GM18520 (cell line): ENCODE measurements around the gene AP2S1.
"Not testable (repeated sequence)": the region's sequence is repeated elsewhere in the genome, so short reads cannot be mapped to it uniquely, and the experiment has no call there.

Source experiments
- ATAC-seq: cut with Tn5 transposase; IDR thresholded peaks from one replicate; pipeline ENCODE4 v1.9.1; 2021; ENCODE audit not compliant: unreplicated experiment

Gene AP2S1

GRCh38 chr19:46868025-46868802 is 17.6 kb upstream of the AP2S1 start:
- no peak for ATAC-seq

GRCh38 chr19:46867170-46867569 is 16.5 kb upstream of the AP2S1 start:
- ATAC-seq, result no peak

- no peak for ATAC-seq
Observed at GRCh38 chr19:46866407-46867136, 15.9 kb upstream of the AP2S1 start.

- ATAC-seq, result no peak
Observed at GRCh38 chr19:46863818-46864629, 13.4 kb upstream of the AP2S1 start.

GRCh38 chr19:46862974-46863632 is 12.5 kb upstream of the AP2S1 start:
- ATAC-seq, result no peak

- no peak for ATAC-seq
Observed at GRCh38 chr19:46862503-46862834, 11.8 kb upstream of the AP2S1 start.

DNA sequence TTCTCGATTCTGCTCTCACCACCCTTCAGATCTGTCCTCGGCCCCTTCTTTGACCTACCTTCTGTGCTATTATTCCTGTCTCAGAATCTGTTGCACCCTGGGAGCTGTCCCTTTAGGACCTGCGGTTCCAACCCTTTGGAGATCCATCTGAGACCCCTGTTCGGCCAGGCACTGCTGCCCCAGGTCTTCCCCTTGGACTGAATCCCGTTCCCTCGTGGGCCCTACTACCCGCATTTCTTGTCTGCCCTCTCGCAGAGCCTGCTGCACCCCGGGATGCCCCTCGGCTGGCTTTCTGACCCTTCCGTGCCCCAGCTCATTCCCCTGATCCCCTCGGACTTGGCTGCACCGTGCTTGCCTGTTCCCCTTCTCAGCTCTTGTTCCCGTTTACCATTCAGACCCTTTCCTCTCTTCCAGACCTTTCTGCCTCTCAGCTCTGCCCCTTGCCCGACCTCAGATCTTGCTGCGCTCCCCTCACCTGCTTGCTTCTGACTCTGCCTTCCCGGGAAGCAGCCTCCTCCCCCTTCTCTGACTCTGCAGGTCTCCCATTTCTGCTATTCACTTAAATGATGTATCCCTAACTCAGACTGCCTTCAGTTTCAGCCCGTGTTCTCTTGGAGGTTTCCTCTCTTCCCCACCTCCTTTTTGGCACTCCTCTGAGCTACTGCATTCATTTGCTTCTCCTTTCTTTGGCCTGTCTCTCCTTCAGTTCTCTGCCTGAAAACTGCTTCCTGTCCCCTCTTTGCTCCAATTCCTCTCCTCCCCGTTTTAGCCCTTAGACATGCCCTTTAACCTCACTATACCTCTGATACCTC is 11.3 kb upstream of the AP2S1 start:
- ATAC-seq, result no peak

DNA sequence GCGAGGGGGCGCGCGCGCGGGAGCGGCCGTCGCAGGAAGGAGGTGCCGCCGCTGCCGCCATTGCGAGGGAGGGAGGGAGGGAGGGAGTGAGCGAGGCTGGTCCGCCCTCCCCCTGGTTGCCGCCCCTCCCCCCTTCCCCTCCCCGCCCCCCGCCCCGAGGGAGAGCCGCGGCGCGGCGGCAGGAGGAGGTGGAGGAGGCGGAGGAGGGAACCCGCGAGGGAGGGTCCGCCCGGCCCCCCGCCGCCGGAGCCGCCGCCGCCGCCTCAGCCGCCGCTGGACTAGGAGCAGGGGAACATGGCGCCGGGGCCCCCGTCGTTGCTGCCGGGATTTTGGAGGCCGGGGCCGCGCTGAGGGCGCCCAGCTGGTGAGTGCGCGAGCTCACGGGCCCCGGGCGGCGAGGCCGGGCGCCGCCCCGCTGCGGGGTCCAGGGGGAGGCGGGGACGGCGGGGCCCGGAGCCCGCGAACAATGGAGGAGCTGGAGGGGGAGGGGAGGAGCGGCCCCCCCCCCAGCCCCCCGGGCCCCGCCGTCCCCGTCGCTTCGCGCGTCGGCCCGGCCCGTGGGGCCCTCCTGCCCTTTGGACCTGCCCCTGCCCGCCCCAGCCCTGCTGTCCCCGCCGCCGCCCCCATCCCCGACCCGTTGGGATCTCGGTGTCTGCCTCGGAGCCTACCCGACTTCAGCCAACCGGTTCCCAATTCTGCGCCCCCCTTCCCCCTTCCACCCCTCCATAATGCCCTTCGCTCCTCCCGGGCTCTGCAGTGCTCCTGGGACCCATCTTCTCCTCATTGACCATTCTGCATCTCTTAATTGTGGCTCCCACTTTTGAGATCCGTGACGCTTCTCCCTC is 10.4 kb upstream of the AP2S1 start, which contains the start of gene ARHGAP35:
Gene ARHGAP35 (plus strand): TSS at position 152 of the 845 bp plus-strand sequence. CDS start 57,679 bp downstream, outside the sequence.
- ATAC-seq, result no peak

DNA sequence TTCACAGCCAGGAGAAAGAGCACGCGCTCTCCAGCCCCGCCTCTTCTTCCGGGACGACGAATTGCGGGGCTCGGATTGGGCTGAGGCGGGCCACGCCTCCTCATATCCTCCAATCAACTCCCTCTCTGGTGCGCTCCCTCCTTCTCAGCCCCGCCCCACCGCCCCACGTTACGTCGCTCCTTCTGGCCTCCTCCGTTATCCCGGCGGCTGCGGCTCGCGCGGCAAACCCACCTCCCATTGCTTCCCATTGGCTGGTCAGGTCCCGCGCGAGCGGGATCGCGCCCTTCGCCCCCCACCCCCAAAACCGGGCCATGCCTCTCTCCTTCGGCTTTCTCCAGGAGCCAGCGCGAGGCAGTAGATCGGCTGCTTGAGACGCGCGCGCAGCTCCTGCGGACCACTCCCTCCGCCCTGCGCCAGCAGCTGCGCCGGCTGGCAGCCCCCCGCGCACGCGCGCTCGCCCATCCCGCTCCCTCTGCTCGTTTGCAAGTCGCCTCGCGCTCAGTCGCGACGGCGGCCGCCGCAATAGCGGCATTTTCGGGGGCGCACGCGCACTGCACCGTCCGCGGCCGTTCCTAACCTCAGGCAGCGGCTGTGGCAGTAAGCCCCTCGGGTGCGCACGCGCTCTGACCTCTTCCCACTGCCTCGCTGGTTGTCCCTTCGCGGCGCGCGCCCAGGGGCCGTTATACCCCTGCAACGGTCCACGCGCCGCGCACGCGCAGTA is 9.6 kb upstream of the AP2S1 start:
- peak; percentile 51 for ATAC-seq

DNA sequence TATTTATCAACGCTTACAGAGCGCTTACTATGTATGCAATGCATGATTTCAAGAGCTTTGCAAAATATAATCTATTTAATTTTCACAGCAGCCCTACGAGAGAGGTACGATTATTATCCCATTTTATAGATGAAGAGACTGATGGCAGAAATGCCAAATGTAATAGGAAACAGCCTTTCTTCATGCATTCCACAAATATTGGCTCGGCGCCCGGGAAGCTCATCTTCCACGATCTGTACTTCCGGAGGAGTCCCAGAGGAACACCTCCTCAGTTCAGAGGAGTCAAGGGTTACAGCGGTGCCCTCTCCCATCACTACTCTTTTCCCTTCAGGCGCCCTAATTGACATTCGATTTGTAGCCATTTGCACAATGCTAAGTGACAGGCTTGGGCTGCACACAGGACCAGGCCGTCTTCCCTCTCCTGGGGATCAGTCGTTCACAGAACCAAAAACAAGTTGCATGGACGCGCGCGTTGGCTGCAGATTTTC is 9.0 kb upstream of the AP2S1 start:
- ATAC-seq, result no peak

DNA sequence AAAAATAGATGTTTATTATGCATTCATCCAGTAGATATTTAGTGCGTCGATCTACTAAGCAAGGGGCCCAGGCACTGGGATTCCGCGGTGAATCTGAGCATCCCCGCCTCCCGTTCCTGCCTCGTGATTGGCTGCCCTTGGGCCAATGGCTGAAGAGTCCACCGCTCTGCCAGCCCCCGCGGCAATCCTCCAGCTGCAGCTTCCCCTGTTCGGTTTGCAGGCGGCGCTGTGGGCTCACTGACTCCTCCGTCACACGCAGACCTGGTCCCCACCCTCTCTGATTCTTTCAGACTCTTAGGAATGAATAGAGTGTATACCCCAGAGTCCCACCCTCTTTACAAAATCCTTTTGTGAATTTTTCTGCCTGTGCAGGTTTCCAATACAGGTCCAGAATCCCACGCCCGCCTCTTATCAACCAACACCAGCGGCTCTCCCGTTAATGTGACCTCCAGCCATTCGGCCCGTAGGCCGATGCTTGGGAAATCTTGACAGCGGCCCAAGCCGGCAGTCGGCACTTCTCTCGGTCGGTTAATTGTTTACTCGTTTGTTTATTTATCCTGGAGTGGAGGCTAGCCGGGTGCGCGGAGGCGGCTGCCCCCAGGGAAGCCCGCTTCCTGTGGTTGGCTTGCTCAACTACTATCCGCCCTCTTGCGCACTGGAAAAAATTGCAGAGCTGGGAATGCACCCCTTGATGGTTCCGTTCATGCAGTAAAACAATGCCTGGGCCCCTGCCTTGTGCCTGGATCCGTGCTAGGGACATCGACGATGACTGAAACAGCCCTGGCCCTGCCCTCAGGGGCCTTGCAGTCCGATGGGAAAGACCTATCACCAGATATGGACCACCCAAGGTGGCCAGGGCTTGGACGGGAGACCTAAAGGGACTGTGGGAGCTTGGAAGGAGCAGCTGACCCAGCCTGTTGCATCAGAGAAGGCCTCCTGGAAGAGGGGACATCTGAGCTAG is 5.7 kb upstream of the AP2S1 start:
- ATAC-seq, result no peak

GRCh38 chr19:46854698-46855097 is 4.1 kb upstream of the AP2S1 start:
- not testable (repeated sequence) for ATAC-seq

DNA sequence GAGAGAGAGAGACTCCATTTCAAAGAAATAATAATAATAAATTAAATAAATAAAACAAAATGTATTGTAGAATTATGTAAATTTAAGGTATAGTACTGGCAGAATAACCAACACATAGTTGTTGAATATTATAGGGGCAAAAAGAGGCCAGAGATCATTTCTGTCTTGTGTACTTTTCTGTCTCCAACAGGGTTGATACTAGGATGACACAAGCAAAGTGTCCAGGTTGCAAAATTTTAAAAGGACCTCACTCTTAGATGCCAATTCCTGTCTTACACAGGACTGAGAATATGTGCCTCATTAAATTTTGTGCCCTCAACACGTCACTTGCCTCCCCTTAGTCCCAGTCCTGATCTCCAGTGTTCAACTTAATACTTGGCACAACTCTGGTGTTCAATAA is 2.2 kb upstream of the AP2S1 start:
- ATAC-seq, result no peak

GRCh38 chr19:46849610-46850009 is 1.0 kb downstream of the AP2S1 start:
- ATAC-seq, result no peak

DNA sequence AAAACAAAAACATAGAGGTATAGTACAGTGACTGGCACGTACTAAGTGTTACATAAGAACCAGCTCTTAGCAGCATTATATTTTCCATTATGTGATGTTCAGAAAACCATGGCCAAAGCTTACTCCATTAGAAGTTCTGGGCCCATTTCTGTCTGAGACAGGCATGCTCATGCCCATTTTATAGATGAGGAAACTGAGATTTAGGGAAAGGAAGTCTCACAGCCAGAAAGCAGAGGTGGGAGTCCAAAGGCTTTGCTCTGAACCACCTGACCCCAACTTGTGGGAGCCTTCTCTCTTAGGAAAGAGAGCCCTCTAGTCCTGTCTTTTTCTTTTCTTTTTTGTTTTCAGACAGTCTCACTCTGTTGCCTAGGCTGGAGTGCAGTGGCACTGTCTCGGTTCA is 2.3 kb downstream of the AP2S1 start:
- ATAC-seq, result no peak

- no peak for ATAC-seq
Observed at GRCh38 chr19:46847528-46847927, 3.1 kb downstream of the AP2S1 start.

GRCh38 chr19:46845959-46846459 is 4.6 kb downstream of the AP2S1 start:
- no peak for ATAC-seq
